Panc1 (cell line): ENCODE data around the gene DBH.

Source experiments
- POLR2AphosphoS5 ChIP-seq: IDR thresholded peaks from 2 replicates; pipeline ENCODE4 v1.6.1; 2012; ENCODE audit warnings: mild to moderate bottlenecking, low read depth, low read length, moderate library complexity
- SIN3A ChIP-seq: IDR thresholded peaks from 2 replicates; pipeline ENCODE4 v1.6.1; 2012; ENCODE audit warnings: low read depth, mild to moderate bottlenecking, low read length, moderate library complexity, borderline replicate concordance; ENCODE audit not compliant: insufficient read depth
- TCF7L2 ChIP-seq: IDR thresholded peaks from 2 replicates; pipeline ENCODE4 v1.6.1; 2011; ENCODE audit warnings: mild to moderate bottlenecking, low read depth, low read length, inconsistent platforms
- TF ChIP-seq, protein P1 (sequence below): fragments of 450-650 bp; IDR thresholded peaks from 2 replicates; pipeline ENCODE4 v1.5.1; 2017; ENCODE audit warnings: mild to moderate bottlenecking
- TF ChIP-seq, protein P2 (sequence below), 2 experiments: IDR thresholded peaks; 2 replicates each; pipeline ENCODE4 v1.6.1; 2011 to 2012; ENCODE audit warnings: low read depth in 2 of 2, control low read depth in 1 of 2, low read length in 1 of 2, mild to moderate bottlenecking in 1 of 2, moderate library complexity in 1 of 2; ENCODE audit not compliant: insufficient read depth in 1 of 2

DNA sequence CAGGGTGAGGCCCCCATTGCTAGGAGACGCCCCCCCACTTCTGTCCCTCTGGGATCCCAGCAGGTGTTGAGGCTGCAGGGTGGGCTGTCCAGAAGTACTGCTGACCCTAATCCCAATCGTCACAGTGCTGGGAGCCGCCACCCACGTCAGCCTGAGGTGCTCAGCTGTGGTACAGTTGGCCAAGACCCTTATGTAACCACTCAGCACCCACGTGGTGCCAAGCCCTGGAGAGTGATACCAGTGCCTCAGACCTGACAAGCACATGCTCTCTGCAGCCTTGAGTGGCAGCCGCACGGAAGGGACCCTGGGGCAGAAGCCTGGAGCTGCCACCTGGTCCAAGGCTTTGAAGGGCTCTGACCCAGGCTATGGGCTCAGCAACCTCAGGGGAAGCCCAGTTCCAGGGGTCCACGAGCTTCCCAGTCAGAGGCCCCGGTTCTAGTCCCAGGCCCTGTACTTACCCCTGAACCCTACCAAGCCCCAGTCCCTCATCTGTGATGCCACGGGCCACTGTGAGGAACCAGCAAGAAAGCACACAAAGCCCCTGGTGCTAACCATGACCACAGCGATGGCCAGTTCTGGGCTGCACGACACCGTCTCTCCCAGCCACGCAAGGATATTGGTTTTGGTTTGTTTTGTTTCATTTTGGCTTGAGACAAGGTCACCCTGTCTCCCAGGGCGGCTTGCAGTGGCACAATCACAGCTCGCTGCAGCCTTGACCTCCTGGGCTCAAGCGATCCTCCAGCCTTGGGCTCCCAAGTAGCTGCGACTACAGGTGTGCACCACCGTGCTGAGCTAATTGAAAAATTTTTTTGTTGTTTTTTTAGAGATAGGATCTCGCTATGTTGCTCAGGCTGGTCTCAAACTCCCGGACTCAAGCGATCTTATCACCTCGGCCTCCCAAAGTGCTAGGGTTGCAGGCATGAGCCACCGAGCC is 50.7 kb downstream of the DBH start:
- TF ChIP-seq, protein P1, sequence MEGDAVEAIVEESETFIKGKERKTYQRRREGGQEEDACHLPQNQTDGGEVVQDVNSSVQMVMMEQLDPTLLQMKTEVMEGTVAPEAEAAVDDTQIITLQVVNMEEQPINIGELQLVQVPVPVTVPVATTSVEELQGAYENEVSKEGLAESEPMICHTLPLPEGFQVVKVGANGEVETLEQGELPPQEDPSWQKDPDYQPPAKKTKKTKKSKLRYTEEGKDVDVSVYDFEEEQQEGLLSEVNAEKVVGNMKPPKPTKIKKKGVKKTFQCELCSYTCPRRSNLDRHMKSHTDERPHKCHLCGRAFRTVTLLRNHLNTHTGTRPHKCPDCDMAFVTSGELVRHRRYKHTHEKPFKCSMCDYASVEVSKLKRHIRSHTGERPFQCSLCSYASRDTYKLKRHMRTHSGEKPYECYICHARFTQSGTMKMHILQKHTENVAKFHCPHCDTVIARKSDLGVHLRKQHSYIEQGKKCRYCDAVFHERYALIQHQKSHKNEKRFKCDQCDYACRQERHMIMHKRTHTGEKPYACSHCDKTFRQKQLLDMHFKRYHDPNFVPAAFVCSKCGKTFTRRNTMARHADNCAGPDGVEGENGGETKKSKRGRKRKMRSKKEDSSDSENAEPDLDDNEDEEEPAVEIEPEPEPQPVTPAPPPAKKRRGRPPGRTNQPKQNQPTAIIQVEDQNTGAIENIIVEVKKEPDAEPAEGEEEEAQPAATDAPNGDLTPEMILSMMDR = no peak
- TF ChIP-seq POLR2AphosphoS5 = no peak
- no peak for TF ChIP-seq TCF7L2
- TF ChIP-seq SIN3A = no peak
- TF ChIP-seq, protein P2, sequence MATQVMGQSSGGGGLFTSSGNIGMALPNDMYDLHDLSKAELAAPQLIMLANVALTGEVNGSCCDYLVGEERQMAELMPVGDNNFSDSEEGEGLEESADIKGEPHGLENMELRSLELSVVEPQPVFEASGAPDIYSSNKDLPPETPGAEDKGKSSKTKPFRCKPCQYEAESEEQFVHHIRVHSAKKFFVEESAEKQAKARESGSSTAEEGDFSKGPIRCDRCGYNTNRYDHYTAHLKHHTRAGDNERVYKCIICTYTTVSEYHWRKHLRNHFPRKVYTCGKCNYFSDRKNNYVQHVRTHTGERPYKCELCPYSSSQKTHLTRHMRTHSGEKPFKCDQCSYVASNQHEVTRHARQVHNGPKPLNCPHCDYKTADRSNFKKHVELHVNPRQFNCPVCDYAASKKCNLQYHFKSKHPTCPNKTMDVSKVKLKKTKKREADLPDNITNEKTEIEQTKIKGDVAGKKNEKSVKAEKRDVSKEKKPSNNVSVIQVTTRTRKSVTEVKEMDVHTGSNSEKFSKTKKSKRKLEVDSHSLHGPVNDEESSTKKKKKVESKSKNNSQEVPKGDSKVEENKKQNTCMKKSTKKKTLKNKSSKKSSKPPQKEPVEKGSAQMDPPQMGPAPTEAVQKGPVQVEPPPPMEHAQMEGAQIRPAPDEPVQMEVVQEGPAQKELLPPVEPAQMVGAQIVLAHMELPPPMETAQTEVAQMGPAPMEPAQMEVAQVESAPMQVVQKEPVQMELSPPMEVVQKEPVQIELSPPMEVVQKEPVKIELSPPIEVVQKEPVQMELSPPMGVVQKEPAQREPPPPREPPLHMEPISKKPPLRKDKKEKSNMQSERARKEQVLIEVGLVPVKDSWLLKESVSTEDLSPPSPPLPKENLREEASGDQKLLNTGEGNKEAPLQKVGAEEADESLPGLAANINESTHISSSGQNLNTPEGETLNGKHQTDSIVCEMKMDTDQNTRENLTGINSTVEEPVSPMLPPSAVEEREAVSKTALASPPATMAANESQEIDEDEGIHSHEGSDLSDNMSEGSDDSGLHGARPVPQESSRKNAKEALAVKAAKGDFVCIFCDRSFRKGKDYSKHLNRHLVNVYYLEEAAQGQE (IDR thresholded peaks at IDR 0.05; ENCODE audit: insufficient read depth in 1 of 2, low read depth in 2 of 2, low read length in 1 of 2) = no peak
